Left renal cortex interstitium (tissue), 4 donors: ENCODE results near the gene VSX2. TPM values are rescaled to one million over a fixed set of nuclear protein-coding genes. Genes with fewer than 3 reads are reported as not detected.
A peak's percentile ranks its signal among the peaks of the same experiment; 100 is the strongest.

Experiments used
- DNase-seq, 4 donors: peaks; one replicate each; pipeline ENCODE4 v3.0.0-alpha.2; 2013; ENCODE audit warnings: low read depth in 4 of 4, low spot score in 2 of 4, missing footprints in 1 of 4
- polyA plus RNA-seq, 4 donors: library from polyadenylated mRNA; unstranded; fragments of 120-200 nt; gene quantifications; one replicate each; pipeline ENCODE4 v1.2.1, GENCODE V29; 2013; ENCODE audit not compliant: insufficient read length in 4 of 4

VSX2 gene
- polyA plus RNA-seq: under 1 TPM; 0.05 to 0.11 (median 0.08) TPM

- no peak for DNase-seq
Measured at GRCh38 chr14:74238974-74239847, at the start of gene VSX2. TSS of gene VSX2 (plus strand) at chr14:74239449. CDS start at chr14:74239562, 113 bp downstream.

DNA sequence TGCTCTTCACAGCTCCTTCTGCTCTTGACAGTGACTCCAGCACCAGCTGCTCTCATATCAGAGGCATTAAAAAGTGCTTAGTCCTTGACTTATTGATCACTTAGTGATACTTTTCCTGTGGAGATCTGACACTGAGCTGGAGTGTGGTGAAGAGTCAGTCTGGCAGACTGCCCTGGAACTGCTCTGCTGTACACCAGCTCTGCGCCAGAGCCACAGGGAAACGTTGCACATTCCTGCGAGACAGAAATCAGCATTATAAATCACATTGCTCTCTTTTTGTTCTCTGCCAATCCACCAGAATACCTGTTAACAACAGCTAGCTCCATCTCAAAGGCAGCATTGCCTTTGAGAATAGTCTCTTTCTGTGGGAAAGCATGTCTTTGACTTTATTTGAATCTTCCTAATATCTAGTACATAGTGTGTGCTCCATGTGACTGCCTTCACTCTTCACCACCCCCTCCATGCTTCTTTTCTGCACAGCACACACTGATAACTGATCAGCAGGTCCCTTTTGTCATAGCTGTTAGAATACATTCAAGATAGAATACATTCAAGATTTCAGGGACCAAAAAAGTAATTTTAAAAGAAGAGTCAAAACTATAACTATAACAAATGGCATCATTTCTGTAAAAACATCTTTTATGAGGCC, 48.2 kb upstream of the VSX2 start:
- DNase-seq: no peak

GRCh38 chr14:74194506-74195274, 44.6 kb upstream of the VSX2 start:
- no peak for DNase-seq

DNA sequence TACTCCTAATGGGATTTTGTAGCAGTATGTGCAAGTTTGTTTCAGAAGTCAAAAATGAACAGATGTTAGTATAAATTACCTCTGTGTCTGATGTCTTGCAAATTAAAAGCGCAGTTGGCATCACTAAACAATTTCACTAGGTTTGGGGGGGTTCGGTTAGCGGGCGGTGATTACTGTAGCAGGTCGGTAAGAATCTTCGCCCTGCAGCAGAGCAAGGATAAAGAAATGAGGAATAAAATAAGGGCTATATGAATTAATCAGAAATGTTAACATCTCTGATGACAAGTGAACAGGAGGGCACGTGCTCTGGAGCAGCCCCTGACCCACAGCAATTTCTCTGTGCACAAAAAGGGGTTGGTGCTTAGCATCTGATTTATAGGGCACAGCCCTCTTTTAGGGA, 43.6 kb upstream of the VSX2 start:
- no peak for DNase-seq

- no peak for DNase-seq
Measured at GRCh38 chr14:74198441-74199234, 40.6 kb upstream of the VSX2 start.

GRCh38 chr14:74202113-74202512, 37.1 kb upstream of the VSX2 start:
- no peak for DNase-seq

- no peak for DNase-seq
Measured at GRCh38 chr14:74203639-74204038, 35.6 kb upstream of the VSX2 start.

DNA sequence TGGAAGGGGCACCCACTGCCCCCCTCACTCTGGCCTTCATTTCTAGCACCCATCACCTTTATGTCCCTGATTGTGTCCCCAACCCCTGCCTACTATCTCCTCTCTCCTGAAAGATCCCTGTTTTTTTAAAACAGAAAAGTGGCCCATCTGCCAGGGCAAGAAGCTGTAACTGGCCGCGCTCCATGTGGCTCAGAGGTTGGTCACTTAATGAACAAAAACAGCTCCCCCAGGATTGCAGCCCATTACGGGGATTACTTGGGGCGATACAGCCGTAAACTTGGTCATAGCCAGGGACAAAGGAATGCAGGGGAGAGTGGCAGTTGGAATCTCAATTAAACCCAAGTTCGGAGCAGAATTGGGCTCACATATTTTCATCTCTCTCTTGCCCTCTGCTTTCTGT, 34.8 kb upstream of the VSX2 start:
- no peak for DNase-seq

- DNase-seq: no peak
Measured at GRCh38 chr14:74205882-74206281, 33.4 kb upstream of the VSX2 start.

GRCh38 chr14:74207943-74208342, 31.3 kb upstream of the VSX2 start:
- no peak for DNase-seq

DNA sequence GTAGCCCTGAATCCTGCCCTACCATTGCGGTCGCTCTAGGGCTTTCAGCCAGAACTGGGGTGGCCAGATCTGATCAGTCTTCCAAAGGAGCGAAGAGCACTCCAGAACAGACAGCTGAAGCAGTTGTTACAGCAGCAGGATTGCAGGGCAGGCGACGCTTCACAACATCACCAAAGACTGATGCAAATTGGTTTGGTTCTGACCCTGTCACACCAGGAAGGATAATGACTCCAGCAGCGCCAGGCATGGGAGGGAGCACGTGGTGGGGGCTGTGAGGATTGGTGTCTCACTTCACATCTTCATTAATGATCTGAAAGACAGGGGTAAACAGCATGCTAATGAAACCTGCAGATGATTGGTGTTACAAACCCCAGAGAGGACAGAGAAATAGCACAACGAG, 30.6 kb upstream of the VSX2 start:
- DNase-seq: no peak

GRCh38 chr14:74211945-74212580, 27.2 kb upstream of the VSX2 start:
- no peak for DNase-seq

GRCh38 chr14:74213907-74214803, 25.1 kb upstream of the VSX2 start:
- no peak for DNase-seq

DNA sequence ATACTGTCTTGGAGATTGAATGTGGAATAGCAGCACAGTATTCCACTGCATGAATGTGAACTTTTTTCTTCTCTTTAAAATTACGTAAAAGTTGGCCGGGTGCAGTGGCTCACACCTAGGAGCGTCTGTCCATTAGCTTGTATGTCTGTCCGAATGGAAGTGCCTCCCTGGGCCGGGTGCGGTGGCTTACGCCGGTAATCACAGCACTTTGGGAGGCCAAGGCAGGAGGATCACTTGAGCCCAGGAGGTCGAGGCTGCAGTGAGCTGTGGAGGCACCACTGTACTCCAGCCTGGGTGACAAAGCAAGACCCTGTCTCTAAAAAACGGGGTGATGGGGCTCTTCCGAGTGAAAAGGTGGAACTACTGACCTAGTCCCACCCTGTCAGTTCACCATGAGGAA, 22.6 kb upstream of the VSX2 start:
- no peak for DNase-seq

GRCh38 chr14:74217672-74218448, 21.4 kb upstream of the VSX2 start:
- peak in 3 of 4 donors; percentile 31 to 42 (median 41) for DNase-seq

- no peak for DNase-seq
Measured at GRCh38 chr14:74218462-74218861, 20.8 kb upstream of the VSX2 start.

DNA sequence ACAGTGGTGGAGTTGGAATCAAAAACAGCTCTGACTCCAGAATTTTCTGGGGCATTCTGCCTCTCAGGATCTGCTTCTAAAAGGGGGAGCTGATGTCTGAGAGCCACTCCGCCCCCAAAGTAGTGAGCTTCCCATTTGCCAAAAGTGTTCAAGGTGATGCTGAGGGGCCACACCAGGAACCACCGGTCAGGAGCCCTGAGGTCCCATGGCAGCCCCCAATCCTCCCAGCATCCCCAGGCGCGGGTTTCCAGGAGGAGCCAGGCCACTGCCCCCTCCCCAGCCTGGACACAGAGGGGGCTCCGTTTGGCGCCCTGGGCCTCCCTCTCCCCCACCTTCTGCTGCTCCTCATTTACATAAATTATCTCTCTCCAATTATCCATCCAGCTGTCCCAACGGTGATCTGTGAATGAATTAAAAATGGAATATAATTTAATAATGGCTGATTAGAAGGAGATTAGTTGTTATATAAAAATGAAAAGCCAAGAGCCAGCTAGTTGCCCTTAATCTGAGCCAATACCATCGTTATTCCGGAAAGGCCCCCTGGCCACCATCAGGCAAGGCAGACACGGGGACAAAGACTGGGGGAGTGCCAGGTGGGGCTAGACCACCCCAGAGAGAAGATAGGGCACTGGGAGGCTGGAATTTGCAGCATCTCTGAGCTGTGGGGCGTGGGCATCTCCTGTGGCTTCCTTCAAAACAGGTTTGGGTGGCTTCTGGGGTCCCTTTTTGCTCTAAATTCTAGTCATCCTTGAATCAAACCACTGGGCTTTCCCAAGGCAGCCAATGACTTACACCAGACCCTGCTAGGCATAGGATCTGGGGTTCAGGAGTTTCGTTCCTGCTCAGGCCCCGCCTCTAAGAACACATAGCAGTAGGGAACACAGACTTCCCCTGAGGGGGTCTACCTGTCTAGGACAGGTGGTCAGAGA, 19.7 kb upstream of the VSX2 start:
- DNase-seq: no peak
